A204.1 (cell line): ENCODE data around the gene DPYSL3.
"Not testable (repeated sequence)": the region's sequence is repeated elsewhere in the genome, so short reads cannot be mapped to it uniquely, and the experiment has no call there.

Source experiments
- FAIRE-seq: peaks from 2 replicates; lab custom pipeline; 2012; peaks lifted over from hg19 to GRCh38; lab: Jason Lieb, UNC

The DPYSL3 gene

DNA sequence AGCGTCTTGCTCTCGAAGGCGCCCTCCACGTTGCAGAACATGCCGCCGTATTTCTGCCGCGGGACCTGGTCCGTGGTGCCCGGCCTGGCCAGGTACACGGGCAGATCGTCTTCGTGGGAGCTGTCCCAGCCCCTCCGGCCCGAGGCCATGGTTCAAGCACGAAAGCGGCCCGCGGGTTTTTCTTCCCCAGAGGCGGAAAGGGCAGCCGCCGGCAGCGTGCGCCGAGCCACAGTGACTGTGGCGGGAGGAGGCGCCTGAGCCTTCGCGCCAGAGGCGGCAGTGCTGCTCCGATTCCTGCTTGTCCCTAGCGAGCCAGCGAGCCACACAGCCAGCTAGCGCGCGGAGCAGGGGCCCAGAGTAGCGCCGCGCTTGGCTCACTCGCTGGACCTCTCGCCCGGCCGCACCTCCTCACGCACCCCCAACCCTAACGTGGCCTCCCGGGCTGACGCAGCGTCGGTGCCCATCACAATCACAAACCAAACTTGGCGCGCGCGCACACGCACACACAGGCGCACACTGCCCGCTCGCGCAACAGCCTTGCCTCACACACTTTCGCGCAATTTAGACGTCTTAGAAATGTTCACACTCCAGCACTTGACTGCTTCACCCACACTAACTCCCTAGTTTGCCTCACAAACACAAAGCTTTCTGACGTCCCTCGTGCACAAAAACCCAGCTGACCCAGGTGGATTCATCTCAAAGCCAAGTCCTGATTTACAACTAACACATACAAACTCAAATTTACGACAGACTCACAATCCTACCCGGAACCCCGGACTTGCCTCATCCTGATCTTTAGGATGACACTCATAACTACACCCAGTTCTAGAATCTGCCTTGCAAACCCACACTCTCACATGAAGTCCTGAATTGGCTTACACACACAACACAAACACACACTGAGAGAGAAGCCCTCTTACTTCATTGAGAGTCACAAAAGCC lies at the start of gene DPYSL3:
TSS of gene DPYSL3 (minus strand) at position 359 of the 942 bp plus-strand sequence. CDS start at position 149, 210 bp downstream.
- FAIRE-seq: no peak

DNA sequence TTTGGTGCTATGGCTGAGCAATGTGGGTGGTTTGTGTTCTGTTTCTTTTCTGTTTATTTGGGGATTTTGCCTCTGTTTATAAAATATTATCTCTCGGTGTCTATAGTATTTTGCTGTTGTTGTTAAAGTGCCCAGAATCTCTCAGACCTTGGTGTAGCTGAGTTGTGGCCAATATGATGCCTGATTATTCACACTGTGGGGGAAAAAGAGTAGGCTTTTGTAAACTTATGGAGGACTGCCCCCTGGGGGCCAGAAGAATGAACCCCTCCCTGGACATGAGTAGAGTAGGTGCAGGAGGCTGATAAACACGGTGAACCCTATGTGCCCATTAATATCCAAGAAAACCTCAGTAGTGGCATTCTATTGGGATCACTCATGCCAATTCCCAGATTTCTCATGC lies 49.0 kb upstream of the DPYSL3 start:
- FAIRE-seq: no peak

DNA sequence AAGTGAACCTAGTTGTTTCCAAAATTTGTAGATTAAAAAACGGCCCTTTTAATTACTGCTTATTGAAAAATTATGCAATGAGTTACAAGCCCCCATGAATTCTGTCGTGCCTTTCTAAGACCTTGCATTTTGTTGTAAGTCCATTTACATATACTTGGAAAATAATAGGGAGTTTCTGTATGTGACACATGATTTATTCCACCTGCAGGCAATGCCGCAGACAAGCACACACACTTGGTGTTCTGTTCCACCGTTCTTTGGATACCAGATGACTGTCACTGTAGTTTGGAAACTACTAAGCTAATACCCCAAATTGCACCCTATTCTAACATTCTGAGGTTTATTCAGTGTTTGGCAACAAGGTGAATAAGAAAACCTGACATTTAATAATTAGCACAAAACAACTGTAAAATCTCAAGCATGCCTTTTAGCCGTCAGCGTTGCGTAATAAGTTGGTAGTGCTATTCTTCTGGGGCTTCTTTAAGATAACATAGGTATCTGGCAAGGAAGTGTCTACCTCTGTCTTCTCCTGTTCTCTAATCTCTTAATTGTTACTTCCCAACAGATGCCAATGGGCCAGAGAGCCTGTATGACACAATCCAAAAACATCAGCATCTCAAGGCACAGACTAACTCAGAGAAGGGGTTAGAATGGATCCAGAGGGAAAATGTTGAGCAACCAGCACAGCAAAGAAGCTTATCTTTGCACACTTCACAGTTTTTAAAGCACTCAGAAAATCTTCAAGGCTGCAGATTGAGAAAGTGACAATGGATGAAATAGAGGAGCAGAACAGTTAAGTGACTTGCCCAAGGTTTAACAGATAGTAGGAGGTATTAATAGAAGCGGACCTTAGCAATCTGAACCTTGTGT lies 48.2 kb upstream of the DPYSL3 start:
- no peak for FAIRE-seq

DNA sequence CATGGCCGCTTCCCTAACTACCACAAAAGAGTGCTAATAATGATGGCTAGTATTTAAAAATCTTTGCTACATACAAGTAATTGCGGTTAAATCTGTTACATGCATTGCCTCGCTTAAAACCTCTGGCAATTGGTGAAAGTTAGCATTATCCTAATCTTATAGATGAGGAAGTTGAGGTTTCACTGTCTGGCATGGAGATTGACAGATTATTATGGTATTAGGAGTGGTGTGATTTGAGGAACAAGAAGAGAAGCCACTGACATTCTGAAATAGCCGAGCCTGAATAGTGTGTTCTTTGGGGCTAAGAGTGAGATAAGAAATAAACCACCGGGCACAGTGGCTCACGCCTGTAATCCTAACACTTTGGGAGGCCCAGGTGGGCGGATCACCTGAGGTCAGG lies 45.3 kb upstream of the DPYSL3 start:
- FAIRE-seq: no peak

DNA sequence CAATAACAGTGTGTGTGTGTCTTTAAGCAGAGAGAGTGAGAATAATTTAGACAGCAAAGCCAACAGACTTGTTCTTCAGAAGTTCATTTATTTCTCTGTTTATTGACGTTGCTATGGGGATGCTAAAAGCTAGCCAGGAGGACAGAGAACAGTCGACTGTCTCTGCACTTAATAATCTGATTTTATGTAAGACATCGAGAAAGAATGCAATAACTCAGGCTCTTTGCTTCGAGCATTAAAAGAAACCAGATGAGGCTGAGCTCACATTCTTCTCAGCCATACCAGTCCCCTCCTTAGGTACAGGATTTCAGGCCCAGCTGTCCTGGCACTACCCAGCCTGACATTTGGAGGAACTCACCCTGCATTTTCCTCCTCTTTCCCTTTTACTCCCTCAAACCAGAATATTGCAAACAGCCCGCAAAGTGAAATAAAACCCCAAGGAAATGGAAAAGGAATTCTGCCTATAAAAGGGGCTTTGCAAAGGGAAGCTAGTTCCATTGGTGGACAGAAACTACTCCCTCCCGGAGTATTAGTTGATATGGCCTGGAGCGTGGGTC lies 44.5 kb upstream of the DPYSL3 start:
- no peak for FAIRE-seq

DNA sequence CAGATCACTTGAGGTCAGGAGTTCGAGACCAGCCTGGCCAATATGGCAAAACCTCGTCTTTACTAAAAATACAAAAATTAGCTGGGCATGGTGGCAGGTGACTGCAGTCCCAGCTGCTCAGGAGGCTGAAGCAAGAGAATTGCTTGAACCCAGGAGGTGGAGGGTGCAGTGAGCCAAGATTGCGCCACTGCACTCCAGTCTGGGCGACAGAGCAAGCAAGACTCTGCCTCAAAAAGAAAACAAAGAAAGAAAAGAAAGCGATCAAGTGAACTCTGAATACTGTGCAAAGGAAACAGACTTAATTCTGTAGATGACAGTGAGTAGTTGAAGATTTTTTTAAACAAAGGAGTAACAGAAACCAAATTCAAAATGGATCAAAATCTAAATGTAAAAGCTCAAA lies 43.9 kb upstream of the DPYSL3 start:
- FAIRE-seq: not testable (repeated sequence)

DNA sequence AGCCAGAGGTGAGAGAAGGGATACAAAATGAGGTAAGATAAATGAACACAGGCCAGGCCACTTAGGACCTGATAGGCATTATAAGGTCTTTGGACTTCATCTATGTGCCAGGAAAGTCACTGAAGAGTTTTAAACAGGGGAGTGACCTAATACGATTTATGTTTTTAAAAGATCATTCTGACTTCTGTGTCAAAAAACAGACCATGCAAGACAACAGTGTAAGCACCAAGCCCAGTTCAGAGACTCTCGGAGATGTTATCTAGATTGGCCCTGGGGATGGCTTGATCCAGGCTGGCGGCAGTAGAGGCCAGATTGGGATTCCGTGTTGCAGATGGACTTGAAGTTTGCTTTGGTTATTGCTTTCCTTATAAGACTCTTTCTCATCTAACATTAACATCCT lies 43.0 kb upstream of the DPYSL3 start:
- no peak for FAIRE-seq

DNA sequence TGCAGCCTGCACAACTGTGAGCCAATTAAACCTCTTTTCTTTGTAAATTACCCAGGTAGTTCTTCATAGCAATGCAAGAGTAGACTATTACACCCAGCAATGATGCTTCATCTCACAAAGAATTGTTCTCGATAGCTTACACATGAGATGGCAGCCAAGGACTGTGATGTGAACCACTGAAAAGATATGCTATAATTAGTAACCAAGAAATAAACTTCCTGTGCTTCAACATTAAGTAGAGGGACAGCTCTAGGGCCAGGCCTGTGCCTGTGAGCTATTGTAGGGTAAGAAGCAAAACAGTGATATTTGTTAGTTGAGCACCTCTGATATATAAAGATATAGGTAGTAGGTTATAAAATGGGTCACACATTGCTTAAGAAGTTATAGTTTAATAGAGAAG lies 41.8 kb upstream of the DPYSL3 start:
- FAIRE-seq: no peak

DNA sequence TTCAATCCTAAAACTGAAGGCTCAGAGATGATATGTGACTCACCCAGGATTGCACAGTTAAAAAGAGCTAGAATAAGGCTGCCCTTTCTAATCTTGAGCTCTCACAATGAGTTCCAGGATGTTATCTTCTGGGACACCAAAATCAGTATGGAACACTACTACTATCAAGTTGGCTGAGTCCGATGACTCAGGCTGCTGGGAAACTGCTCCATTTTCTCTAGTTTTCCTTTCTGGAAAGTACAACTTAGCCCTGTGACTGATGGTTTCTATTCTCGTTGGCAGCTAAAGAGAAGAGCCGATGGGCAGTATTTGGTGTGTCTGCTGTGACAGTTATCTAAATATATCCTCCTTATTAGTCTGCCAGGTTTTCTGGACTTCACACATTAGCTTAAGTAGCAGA lies 37.9 kb upstream of the DPYSL3 start:
- no peak for FAIRE-seq

DNA sequence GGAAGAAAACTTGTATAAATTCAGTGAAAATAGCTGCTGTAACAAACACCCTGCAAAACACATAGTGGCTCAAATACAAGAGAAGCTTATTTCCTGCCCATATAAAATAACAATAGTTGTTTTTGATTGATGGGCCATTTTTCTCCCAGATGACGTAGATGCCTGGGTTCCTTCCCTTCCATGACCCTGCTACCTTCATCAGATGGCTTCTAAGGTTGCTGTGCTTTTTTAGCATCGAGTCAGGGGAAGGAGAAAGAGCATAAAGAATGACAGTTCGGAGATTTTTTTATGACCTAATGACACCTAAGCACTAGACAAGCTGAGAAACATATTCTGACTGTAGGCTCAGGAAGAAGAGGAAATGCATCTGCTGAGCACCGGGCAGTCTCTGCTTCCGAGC lies 34.7 kb upstream of the DPYSL3 start:
- no peak for FAIRE-seq

DNA sequence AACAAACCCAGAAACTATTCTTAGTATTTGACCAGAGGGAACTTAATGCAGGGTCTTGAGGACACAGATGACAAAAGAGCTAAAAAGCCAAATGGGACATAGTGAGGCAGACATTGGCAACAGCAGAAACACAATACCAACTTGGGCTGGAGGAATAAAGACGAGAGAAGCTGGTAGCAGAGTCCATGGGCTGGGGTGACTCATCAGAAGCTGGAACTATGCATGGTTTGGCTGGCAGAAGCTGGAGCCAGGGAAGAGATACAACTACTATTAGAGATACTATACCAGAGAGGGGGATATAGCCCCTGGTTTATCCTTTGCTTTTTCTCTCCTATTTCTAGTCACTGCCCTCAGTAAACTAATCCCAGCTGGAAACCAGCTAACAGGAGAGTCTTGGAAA lies 29.2 kb upstream of the DPYSL3 start:
- FAIRE-seq: no peak

DNA sequence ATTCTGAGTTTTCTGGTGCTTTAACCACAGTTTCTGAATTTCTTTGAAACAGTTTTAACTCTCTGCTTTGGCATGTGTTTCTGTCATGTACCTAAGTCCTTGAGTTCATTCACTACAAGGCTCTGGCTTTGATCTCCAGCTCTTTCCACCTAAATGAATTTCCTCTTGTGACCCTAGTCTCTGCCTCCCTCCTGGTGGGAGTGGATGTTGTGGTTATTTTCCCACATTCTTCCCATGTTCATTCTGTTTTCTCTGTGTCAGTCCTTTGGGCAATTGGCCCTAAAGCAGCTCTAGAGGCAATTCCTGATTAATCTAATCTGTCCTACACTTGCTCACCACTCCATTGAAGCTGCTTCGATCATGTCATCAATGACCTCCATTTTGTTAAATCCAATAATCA lies 28.4 kb upstream of the DPYSL3 start:
- FAIRE-seq: no peak

DNA sequence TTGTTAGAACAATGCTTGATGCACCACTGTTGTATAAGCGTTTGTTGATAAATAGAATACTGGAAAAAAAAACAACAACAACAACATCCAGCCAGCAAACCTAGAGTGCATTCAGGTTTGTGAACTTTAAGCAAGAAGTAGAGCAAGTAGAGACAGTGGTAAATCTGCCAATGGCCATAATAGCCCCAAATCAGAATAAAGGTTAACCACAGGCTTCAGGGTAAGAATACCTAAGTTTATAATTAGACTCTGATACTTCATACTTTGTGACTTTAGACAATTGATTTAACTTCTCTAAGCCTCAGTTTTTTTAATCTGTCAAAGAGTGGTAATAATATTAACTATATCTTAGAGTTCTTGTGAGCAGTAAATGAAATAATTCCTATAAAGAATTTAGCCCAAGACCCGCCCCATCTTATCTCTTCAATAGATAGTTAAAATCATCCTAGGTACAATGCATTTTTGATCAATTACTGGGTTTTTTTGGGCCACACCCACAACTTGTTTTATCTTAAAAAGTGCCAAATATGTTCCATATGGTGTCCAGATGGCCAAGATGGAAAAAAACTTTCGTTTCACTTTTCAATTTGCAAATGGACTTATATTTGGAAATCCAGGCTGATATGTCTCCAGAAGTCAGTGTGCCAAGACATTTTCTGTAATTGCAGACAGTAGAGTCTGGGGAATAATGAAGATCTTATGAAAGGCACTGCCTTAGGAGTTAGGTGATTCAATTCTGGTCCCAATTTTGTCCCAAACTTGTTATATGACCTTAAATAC lies 24.5 kb upstream of the DPYSL3 start:
- no peak for FAIRE-seq

DNA sequence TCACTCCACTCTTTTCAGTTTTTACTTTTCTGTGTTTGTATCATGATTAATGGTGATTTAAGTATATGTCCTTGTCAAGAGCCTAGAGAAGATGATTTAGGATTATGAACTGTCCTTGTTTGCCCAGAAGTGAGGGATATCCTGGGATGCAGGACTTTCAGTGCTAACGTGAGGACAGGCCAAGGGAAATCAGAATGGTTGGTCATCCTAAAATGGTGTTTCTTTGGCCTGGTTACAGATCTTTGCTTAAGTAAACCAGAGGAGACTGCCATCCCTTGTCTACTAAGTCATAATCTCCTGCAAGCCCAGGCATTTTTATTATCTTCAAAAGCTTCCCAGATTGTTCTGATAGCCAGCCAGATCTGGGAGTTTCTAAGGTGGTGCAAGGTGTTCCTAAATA lies 22.3 kb upstream of the DPYSL3 start:
- no peak for FAIRE-seq

DNA sequence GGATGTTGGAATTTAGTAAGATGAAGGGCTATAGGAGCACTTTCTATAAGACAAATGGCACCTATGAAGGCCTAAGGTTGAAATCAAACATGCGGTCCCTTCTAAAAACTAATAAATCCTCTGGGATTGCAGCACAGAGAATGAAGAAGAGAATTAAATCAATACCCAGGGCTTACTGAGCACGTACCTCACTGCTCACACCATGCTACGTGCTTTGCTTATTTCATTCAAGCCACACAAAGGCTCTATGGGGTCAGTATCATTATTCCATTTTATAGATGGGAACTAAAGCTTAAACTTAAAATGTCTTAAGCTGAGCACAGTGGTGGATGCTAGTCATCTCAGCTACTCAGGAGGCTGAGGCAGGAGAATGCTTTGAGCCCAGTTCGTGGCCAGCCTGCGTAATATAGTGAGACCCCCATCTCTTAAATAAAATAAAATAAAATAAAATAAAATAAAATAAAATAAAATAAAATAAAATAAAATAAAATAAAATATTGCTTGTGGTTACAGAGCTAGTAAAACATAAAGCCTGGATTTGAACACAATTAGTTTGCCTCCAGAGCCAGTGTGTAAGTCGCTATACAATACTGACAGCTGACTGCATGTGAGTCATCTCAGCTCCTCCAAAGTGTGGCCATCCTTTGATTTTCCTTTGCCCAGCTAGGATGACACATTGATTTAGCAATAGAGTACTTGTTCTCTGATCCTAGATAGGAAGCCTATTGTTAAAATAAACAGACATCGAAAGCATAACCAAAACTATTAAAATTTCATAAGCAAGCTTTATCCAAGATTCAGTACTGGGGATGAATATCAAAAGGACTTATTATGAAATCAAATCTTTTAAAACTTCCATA lies 20.9 kb upstream of the DPYSL3 start:
- FAIRE-seq: no peak

DNA sequence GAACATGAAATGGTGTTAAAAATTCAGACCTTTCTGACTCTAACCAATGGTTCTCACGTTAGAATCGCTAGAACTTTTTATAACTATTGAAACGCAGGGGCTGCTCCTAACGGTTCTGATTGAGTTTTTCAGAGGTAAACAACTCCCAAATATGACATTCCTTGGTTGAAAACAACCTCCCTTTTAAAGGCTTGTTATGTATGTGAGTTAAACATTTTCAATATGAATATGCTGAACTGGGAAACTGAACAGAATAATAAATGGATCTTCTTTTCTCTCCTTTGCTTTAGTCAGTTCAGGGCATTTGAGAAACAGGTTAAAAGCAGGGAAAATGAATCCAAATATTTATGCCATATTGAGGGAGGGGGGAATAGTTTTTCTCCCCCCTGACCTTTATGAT lies 13.2 kb upstream of the DPYSL3 start:
- FAIRE-seq: no peak

DNA sequence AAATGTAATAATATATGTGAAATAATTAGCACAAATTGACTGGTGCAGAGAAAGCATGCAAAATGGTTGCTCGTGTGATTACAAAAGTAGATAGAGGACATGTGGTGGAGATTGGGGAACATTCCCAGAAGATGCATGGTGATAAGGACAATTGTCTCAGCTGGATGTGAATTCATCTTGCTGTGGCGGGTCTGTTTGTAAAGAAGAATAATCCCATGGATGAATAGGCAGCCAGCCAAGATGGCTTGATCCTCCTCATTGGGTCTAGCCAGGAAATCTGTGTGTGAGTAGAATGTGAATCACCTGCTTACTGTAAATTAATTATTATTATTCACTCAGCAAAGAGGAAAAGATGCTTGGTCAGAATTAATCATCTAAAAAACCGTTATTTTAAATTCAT lies 12.6 kb upstream of the DPYSL3 start:
- FAIRE-seq: no peak

DNA sequence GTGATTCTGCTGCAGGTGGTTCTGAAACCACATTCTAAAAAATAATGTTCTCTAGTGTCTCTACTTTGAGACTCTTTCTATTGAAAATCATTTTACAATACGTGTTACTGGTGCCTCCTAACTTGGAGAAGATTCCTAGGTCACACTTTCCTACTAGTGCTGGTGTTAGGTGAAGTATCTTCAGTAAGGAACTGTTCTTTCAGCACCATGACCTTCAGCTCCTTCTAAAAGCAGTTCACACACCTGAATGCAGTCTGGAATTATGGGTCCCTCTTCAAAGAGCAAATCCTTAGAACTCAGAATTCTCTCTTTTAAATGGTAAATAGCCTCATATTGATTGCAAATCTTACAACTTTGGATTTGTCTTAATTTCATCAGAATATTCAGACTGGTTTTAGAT lies 10.6 kb upstream of the DPYSL3 start:
- FAIRE-seq: no peak

DNA sequence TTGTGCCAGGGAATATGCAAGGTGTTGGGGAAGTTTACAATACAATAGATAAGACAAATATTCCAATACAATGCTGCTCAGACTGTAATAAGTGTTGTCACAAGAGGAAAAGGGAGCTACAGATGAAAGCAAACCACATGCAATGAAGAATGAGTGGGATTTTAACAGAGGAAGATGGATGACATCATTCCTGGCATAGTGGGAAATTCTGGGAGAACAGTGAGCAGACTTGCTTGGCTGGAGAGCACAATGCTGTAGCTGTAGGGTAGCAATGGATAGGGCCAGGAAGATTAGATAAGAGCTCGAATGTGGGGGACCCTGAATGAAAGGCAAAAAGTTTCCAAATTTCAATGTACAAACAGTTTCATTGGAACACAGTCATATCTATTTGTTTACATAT lies 9.5 kb upstream of the DPYSL3 start:
- no peak for FAIRE-seq

DNA sequence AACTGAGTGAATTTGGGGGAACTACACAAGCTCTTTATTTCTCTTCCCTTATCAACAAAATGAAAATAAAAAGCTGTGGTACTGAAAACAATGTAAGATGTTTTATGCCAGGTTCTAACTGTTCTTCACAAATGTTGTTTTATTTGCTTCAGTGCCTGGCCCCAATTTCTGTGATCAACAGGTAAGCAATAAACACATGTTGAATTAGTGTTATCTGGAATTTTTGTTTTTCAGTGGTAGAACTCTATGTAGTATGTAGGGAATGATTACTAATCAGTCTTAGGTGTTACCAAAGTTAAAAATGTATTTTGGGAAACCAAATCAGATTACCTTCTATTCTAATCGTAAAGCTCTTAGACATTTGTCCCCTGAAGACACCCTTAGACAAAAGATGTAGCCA lies 7.5 kb upstream of the DPYSL3 start:
- FAIRE-seq: no peak

DNA sequence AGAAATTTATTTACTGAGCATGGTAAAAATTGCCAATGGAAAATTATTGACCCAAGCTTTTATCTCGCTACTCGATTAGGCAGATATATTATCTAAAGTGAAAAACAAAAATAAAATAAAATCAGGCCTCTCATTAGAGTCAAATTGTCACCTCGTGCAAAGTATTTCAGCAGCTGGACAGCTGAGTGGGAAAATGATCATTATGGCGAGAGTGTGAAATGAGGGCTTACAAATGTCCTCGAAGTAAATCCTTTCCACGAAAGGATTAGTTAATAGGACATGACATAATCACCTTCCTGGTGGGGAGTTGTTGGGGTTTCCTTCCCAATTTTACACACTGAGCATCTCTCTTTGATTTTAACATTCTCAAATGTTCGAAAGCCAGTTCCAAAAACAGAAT lies 5.4 kb upstream of the DPYSL3 start:
- no peak for FAIRE-seq
